ENCODE data around the gene PPEF2.

GRCh38 chr4:75940692-75941253, 38.5 kb upstream of the PPEF2 start, which contains the start of gene NAAA:
- TF ChIP-seq CTCF (IDR thresholded peaks at IDR 0.05): peak; percentile 34
- no peak for TF ChIP-seq EP300 (IDR thresholded peaks at IDR 0.05)
- TF ChIP-seq FOSL2 (IDR thresholded peaks at IDR 0.05): no peak
- no peak for TF ChIP-seq FOSL2 (CRISPR knock-in tag; IDR thresholded peaks at IDR 0.05)
- peak; percentile 55 for TF ChIP-seq POLR2A (IDR thresholded peaks at IDR 0.05; ENCODE audit: low read length)
- 0 out of 3 replicates have a peak, but pooled peaks have one; percentile 34 for TF ChIP-seq SMC3 (IDR thresholded peaks at IDR 0.05)
- no peak for TF ChIP-seq HEYL (CRISPR knock-in tag; IDR thresholded peaks at IDR 0.05)
- peak; percentile 5 to 14; a peak in 1 of 5 replicates for TF ChIP-seq RAD21 (conservative IDR thresholded peaks at IDR 0.05 in 1 of 2, IDR thresholded peaks at IDR 0.05 in 1 of 2)
- TF ChIP-seq REST (IDR thresholded peaks at IDR 0.05): no peak

Data from A549 (cell line).